ENCODE data around the gene DDX41. TPM values are rescaled to one million over a fixed set of nuclear protein-coding genes. Genes with fewer than 3 reads are reported as not detected.
A peak's percentile ranks its signal among the peaks of the same experiment; 100 is the strongest.

Gene DDX41
- total and polyA plus RNA-seq, 10 of the 15 experiments (the other 5 are each of a cell fraction or from before 2014, with no cell fraction given): 32.7 to 215 (median 93.6) TPM

GRCh38 chr5:177553671-177554429, 37.1 kb upstream of the DDX41 start:
- H3K4me1 ChIP-seq (ENCODE audit: control insufficient read depth, insufficient read depth, low read length): peaks cover 8% of the 10 kb centered on the region
- H4K20me1 ChIP-seq (ENCODE audit: control insufficient read depth, insufficient read depth): no peaks in the 10 kb centered on the region; the same call in 1 of the 2 replicates
- H3K9me3 ChIP-seq (replicated peaks; ENCODE audit: control insufficient read depth, insufficient read depth, low read length): no peaks in the 10 kb centered on the region
- intact Hi-C loops (cut with micrococcal nuclease; ENCODE audit: unreplicated experiment) (loop anchor here (5.0 kb wide), 1 partner anchor 37 kb away; the partner anchor contains the start of gene DDX41), in situ Hi-C loops (cut with MboI) (no loop called here)
- 0 out of 4 replicates have a peak, but pooled peaks cover 0 to 3% of the 10 kb centered on the region in 2 experiments for H3K36me3 ChIP-seq (ENCODE audit: control insufficient read depth in 2 of 2, insufficient read depth in 2 of 2, low read length in 1 of 2)
- no peak for DNase-seq (ENCODE audit: low read depth, low spot score)
- peak overlapping the region; percentile 57 for H3K27ac ChIP-seq (ENCODE audit: control insufficient read depth, insufficient read depth)
- peak; percentile 65 for ATAC-seq
- no TSS peak for BruUV-seq (replicated peaks)
- POLR2A ChIA-PET: interaction anchor here (1.2 kb wide), 1 partner anchor 582 kb away, joined by 3 read pairs; no protein-coding TSS in a partner anchor
- SMC1A ChIA-PET (ENCODE audit: uncharacterized antibody, unreplicated experiment): interaction anchor here (1.4 kb wide), 1 partner anchor 33 kb away, joined by 3 read pairs; no protein-coding TSS in a partner anchor
- peak overlapping the region; percentile 92 for H3K4me3 ChIP-seq
- no peak for TF ChIP-seq ZNF592 (IDR thresholded peaks at IDR 0.05)
- peak; percentile 56; the same call in 1 of the 2 replicates for TF ChIP-seq NKRF (conservative IDR thresholded peaks at IDR 0.05)
- no peaks in the 10 kb centered on the region for H3K27me3 ChIP-seq (replicated peaks in 1 of 2; ENCODE audit: control insufficient read depth in 2 of 2, insufficient read depth in 2 of 2, low read length in 1 of 2)
- peak overlapping the region; percentile 91 for H3K4me2 ChIP-seq (ENCODE audit: control insufficient read depth, insufficient read depth)
- no peak for FAIRE-seq
- CTCF ChIA-PET: interaction anchor here (0.7 to 1.1 kb wide), 2 partner anchors 45 to 244 kb away, joined by 3 read pairs; no protein-coding TSS in a partner anchor
- 2% methylated on average over 55 of the region's 72 CpGs for WGBS (ENCODE audit: insufficient coverage, insufficient replicate concordance, low lambda C conversion rate, missing lambda C conversion rate)
- peaks cover 22% of the 10 kb centered on the region for H3K79me2 ChIP-seq (ENCODE audit: control insufficient read depth, insufficient read depth, low read length)
- peak overlapping the region; percentile 72 for H2AFZ ChIP-seq (ENCODE audit: control insufficient read depth, low read depth, low read length)
- RAD21 ChIA-PET (ENCODE audit: unreplicated experiment): interaction anchor here (0.9 kb wide), 1 partner anchor 52 kb away, joined by 3 read pairs; no protein-coding TSS in a partner anchor
- H3K9ac ChIP-seq (ENCODE audit: control insufficient read depth, insufficient read depth, low read length): peak overlapping the region; percentile 76

All from GM12878 (cell line).